Smooth muscle cell (in vitro differentiated cells): ENCODE measurements around the gene ENTPD8. TPM values are rescaled to one million over a fixed set of nuclear protein-coding genes. Genes with fewer than 3 reads are reported as not detected.
"Not testable (repeated sequence)": the region's sequence is repeated elsewhere in the genome, so short reads cannot be mapped to it uniquely, and the experiment has no call there.

Experiments used
- DNase-seq: peaks from one replicate; lab custom pipeline; 2025; ENCODE audit not compliant: unreplicated experiment; lab: John Stamatoyannopoulos, UW
- H2AFZ ChIP-seq: fragments of 200-600 bp; sonication (generic); 2 replicates; pipeline ENCODE4 v1.6.0; 2016; ENCODE audit warnings: antibody characterized with exemption, low read depth, mild to moderate bottlenecking
- H3F3A ChIP-seq: fragments of 200-600 bp; sonication (generic); 2 replicates; pipeline ENCODE4 v1.6.0; 2017; ENCODE audit warnings: antibody characterized with exemption, low read depth
- H3K27ac ChIP-seq: fragments of 200-600 bp; sonication (generic); 2 replicates; pipeline ENCODE4 v1.5.1; 2016; ENCODE audit warnings: low read depth, mild to moderate bottlenecking
- H3K27me3 ChIP-seq: fragments of 200-600 bp; sonication (generic); 2 replicates; pipeline ENCODE4 v1.6.1; 2016; ENCODE audit warnings: low read depth, mild to moderate bottlenecking
- H3K36me3 ChIP-seq: fragments of 200-600 bp; sonication (generic); 2 replicates; pipeline ENCODE4 v1.5.1; 2016; ENCODE audit warnings: low read depth
- H3K4me1 ChIP-seq: fragments of 200-600 bp; sonication (generic); 2 replicates; pipeline ENCODE4 v1.5.1; 2016; ENCODE audit warnings: low read depth
- H3K4me2 ChIP-seq: fragments of 200-600 bp; sonication (generic); 2 replicates; pipeline ENCODE4 v1.6.0; 2016; ENCODE audit warnings: mild to moderate bottlenecking
- H3K4me3 ChIP-seq: fragments of 200-600 bp; sonication (generic); 2 replicates; pipeline ENCODE4 v1.5.1; 2016; ENCODE audit warnings: mild to moderate bottlenecking
- H3K79me2 ChIP-seq: fragments of 200-600 bp; sonication (generic); 2 replicates; pipeline ENCODE4 v1.6.0; 2016; ENCODE audit warnings: low read depth, mild to moderate bottlenecking
- H3K9ac ChIP-seq: fragments of 200-600 bp; sonication (generic); 2 replicates; pipeline ENCODE4 v1.6.0; 2016; ENCODE audit warnings: low read depth
- H3K9me3 ChIP-seq: fragments of 200-600 bp; sonication (generic); replicated peaks from 2 replicates; pipeline ENCODE4 v1.5.1; 2016; ENCODE audit warnings: low read depth
- H4K20me1 ChIP-seq: fragments of 200-600 bp; sonication (generic); 2 replicates; pipeline ENCODE4 v1.6.0; 2016; ENCODE audit warnings: low read depth
- WGBS: methylation state at CpG from one replicate; pipeline ENCODE4 v1.1.7; 2016; ENCODE audit warnings: low lambda C conversion rate; 5-methylcytosine and 5-hydroxymethylcytosine counted together
- polyA plus RNA-seq: library from polyadenylated mRNA; unstranded; fragments of >200 nt; fragmentation: Nextera tagmentation; extraction: Ambion mirVana; gene quantifications from 2 replicates; pipeline ENCODE4 v1.2.1, GENCODE V29; 2016
- total RNA-seq: library from RNA; depleted of rRNA; stranded (reverse); fragments of >200 nt; gene quantifications from 2 replicates; pipeline ENCODE4 v1.2.3, GENCODE V29; 2014
- TF ChIP-seq, protein P1 (sequence below): fragments of 200-600 bp; sonication (generic); IDR thresholded peaks from 2 replicates; pipeline ENCODE4 v1.5.1; 2017; ENCODE audit warnings: borderline replicate concordance, mild to moderate bottlenecking, antibody characterized with exemption; ENCODE audit not compliant: insufficient read depth, poor library complexity, severe bottlenecking

The ENTPD8 gene
- total and polyA plus RNA-seq, 2 experiments from 2014 or later: not detected

DNA sequence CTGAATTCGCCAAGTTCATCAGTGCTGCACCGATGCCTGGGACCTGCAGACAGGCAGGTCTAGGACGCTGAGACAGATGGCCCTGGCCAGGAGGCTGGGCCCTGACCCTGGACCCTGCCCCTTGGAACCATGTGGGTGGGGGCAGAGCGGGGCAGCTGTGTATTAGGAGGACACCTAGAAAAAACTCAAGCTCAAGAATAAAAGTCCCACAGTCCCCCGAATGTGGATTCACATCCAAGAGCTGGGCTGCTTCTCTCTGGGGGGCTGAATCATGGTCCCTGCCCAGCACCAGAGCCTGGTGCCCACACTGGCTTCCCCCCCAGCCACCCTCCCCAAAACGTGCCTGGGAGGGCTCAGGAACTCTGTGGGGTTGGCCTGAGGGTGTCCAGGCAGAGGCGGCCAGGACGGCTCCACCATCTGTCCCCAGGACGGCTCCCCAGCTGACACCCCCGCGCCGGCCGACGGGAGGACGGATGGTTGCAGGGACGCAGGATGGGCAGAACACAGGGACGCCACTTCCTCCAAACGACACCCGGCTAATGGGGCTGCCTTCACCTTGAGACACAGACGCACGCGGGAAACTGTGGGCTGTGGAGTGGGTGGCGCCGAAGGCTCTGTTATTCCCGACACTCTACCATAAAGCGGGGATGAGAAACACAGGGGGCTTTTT is 53.1 kb downstream of the ENTPD8 start:
- Histone ChIP-seq H3K9me3 (no peaks in the 10 kb centered on the region), H3K27ac (no peak overlapping the region), H3K4me1 (no peaks in the 10 kb centered on the region), H3K4me3 (no peak overlapping the region), H3F3A (no peaks in the 10 kb centered on the region), H3K4me2 (no peak overlapping the region), H3K27me3 (no peaks in the 10 kb centered on the region), H3K36me3 (no peaks in the 10 kb centered on the region), H4K20me1 (no peaks in the 10 kb centered on the region), H3K9ac (no peak overlapping the region), H2AFZ (no peak overlapping the region), H3K79me2 (no peaks in the 10 kb centered on the region)
- TF ChIP-seq, protein P1, sequence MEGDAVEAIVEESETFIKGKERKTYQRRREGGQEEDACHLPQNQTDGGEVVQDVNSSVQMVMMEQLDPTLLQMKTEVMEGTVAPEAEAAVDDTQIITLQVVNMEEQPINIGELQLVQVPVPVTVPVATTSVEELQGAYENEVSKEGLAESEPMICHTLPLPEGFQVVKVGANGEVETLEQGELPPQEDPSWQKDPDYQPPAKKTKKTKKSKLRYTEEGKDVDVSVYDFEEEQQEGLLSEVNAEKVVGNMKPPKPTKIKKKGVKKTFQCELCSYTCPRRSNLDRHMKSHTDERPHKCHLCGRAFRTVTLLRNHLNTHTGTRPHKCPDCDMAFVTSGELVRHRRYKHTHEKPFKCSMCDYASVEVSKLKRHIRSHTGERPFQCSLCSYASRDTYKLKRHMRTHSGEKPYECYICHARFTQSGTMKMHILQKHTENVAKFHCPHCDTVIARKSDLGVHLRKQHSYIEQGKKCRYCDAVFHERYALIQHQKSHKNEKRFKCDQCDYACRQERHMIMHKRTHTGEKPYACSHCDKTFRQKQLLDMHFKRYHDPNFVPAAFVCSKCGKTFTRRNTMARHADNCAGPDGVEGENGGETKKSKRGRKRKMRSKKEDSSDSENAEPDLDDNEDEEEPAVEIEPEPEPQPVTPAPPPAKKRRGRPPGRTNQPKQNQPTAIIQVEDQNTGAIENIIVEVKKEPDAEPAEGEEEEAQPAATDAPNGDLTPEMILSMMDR: no peak
- whole genome bisulfite sequencing: 93% methylated on average over 26 of the region's 26 CpGs
- DNase-seq: no peak

DNA sequence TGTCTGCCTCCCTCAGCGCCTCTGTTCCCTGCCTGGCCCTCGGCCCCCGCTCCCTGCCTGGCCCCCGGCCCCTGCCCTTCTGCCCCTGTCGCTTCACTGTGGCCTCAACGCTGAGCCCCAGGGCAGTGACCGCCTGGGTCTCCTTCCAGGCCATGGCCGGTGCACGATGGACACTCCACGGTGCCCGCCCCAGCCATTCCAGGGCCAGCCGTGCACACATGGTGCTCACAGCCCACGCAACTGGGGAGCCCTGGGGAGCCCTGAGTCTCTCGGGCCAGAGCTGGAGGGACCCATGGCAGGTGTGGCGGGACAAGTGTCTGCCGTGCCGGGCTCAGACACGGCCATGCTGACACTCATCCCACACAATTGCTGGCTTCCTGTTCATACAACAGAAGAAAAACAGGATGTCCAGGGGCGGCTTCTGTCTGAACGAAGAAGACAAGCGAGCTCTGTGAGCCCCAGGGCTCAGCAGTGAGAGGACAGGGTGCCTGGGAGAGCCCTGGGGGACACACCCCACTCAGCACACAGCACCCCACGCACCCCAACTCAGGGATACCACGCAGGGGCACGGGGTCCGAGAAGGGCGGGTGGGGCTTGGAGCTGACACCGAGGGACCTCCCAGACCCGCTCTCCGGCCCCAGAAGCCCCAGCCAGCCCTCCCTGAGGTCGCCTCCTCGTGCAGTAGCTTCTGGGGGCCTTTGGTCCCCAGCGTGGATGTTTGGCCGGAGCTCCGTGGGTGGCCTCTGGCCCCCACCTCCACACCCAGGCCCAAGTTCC is 53.9 kb downstream of the ENTPD8 start:
- TF ChIP-seq, protein P1: no peak
- 94% methylated on average over 27 of the region's 34 CpGs for WGBS
- no peak for DNase-seq

DNA sequence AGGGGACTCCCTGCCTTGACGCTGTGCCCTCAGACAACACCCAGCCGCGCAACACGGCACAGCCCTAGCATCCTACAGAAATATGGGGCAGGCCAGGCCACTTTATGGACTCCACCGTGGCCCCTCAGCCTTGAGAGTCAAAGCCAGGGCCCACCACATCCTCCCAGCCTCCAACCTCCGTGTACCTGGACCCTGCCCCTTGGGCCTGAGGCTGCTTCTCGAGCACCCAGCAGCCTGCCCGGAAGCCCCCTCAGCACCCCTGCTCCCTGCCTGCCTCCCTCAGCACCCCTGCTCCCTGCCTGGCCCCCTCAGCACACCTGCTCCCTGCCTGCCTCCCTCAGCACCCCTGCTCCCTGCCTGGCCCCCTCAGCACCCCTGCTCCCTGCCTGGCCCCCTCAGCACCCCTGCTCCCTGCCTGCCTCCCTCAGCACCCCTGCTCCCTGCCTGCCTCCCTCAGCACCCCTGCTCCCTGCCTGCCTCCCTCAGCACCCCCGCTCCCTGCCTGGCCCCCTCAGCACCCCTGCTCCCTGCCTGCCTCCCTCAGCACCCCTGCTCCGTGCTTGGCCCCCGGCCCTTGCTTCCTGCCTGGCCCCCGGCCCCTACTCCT is 54.5 kb downstream of the ENTPD8 start:
- not testable (repeated sequence) for H2AFZ ChIP-seq, H3K27me3 ChIP-seq, H3K4me3 ChIP-seq, H3K27ac ChIP-seq, H3K9ac ChIP-seq, H3F3A ChIP-seq, DNase-seq, H3K36me3 ChIP-seq, H4K20me1 ChIP-seq, H3K4me1 ChIP-seq, H3K4me2 ChIP-seq, H3K9me3 ChIP-seq, H3K79me2 ChIP-seq
- WGBS: 100% methylated on average over 6 of the region's 12 CpGs

More for the DNA sequence above, 53.9 kb downstream of the ENTPD8 start:
- Histone ChIP-seq H3K79me2 (no peaks in the 10 kb centered on the region), H3K27ac (no peak overlapping the region), H3K4me3 (no peak overlapping the region), H3K4me1 (no peaks in the 10 kb centered on the region), H3K9ac (no peak overlapping the region), H3K36me3 (no peaks in the 10 kb centered on the region), H3K4me2 (no peak overlapping the region), H3K27me3 (no peaks in the 10 kb centered on the region), H4K20me1 (no peaks in the 10 kb centered on the region), H3F3A (no peaks in the 10 kb centered on the region), H2AFZ (no peak overlapping the region), H3K9me3 (no peaks in the 10 kb centered on the region)

DNA sequence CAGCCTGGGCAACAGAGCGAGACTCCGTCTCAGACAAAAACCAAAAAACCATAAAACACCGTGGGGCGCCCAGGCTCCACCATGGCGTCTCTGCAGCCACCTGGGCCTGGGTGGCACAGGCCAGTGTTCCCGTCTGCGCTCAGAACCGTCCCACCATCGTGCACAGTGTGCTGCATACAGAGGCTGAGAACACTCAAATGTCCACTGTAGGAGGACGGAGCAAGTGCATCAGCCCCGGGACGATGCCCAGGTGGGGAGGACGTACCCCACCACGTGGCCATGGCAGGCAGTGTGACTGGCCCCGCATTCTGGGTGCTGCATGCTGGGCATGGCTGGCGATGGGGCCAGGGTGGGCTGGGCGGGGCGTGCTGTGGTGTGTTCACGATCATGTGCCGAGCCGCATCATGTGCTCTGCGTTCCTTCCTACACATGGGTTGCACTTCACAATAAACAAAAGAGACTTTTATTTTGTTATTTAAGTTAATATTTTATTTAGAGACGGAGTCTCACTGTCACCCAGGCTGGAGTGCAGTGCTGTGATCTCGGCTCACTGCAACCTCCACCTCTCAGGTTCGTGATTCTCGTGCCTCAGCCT is 56.0 kb downstream of the ENTPD8 start:
- Histone ChIP-seq H3K27ac (no peak overlapping the region), H4K20me1 (no peaks in the 10 kb centered on the region), H3K36me3 (no peaks in the 10 kb centered on the region), H3K4me2 (no peak overlapping the region), H3K9ac (no peak overlapping the region), H2AFZ (no peak overlapping the region), H3K4me3 (no peak overlapping the region), H3K4me1 (no peaks in the 10 kb centered on the region), H3K79me2 (no peaks in the 10 kb centered on the region), H3K27me3 (no peaks in the 10 kb centered on the region), H3F3A (no peaks in the 10 kb centered on the region), H3K9me3 (no peaks in the 10 kb centered on the region)
- no peak for DNase-seq
- WGBS: 98% methylated on average over 24 of the region's 26 CpGs
- TF ChIP-seq, protein P1: no peak
